Stomach (tissue), 4 donors: Measurements from ENCODE around the gene FBH1.

Source experiments
- EP300 ChIP-seq: sonication (generic); formaldehyde crosslinking; IDR thresholded peaks from one replicate; pipeline ENCODE4 v1.6.1; 2017; ENCODE audit warnings: antibody characterized with exemption
- POLR2A ChIP-seq, 4 donors: fragments of 450-650 bp; IDR thresholded peaks; one replicate each; pipeline ENCODE4 v1.6.1; 2016; ENCODE audit warnings: antibody characterized with exemption in 4 of 4, control low read depth in 2 of 4, mild to moderate bottlenecking in 1 of 4, moderate library complexity in 1 of 4
- TF ChIP-seq, protein P1 (sequence below), 7 experiments: fragments of 450-650 bp in 4 of 7; fragments of 200-600 bp in 3 of 7; sonication (generic) in 3 of 7; IDR thresholded peaks; one replicate each; pipeline ENCODE4 v1.5.1; 2016 to 2019; ENCODE audit warnings: antibody characterized with exemption in 7 of 7, control low read depth in 2 of 7, mild to moderate bottlenecking in 1 of 7

DNA sequence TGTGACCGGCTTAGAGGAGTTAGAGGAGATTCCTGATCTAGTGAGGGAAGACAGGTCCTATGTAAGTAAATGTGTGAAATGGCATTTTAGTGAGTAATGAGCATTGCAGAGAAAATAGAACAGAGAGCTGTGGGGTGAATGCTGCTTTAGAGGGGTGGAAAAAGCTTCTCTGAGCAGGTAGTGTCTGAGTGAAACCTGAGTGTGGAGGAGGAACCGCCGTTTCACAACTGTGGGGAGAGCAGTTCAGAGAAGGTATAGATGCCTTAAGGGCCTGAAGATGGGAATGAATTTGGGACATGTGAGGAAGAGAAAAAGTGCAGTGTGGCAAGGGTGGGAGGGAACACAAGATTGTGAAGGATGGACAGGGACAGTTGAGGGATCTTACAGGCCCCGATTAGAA is 21.6 kb downstream of the FBH1 start:
- TF ChIP-seq, protein P1, sequence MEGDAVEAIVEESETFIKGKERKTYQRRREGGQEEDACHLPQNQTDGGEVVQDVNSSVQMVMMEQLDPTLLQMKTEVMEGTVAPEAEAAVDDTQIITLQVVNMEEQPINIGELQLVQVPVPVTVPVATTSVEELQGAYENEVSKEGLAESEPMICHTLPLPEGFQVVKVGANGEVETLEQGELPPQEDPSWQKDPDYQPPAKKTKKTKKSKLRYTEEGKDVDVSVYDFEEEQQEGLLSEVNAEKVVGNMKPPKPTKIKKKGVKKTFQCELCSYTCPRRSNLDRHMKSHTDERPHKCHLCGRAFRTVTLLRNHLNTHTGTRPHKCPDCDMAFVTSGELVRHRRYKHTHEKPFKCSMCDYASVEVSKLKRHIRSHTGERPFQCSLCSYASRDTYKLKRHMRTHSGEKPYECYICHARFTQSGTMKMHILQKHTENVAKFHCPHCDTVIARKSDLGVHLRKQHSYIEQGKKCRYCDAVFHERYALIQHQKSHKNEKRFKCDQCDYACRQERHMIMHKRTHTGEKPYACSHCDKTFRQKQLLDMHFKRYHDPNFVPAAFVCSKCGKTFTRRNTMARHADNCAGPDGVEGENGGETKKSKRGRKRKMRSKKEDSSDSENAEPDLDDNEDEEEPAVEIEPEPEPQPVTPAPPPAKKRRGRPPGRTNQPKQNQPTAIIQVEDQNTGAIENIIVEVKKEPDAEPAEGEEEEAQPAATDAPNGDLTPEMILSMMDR (IDR thresholded peaks at IDR 0.05): no peak
- TF ChIP-seq POLR2A (IDR thresholded peaks at IDR 0.05) (no peak), EP300 (no peak)
